ENCODE results near the gene CCBE1. TPM values are rescaled to one million over a fixed set of nuclear protein-coding genes. Genes with fewer than 3 reads are reported as not detected.

CCBE1 gene
- total and polyA plus RNA-seq, 9 of the 15 experiments (the other 6 are each of a cell fraction or from before 2014, with no cell fraction given) = 0.20 TPM; not detected in 8

DNA sequence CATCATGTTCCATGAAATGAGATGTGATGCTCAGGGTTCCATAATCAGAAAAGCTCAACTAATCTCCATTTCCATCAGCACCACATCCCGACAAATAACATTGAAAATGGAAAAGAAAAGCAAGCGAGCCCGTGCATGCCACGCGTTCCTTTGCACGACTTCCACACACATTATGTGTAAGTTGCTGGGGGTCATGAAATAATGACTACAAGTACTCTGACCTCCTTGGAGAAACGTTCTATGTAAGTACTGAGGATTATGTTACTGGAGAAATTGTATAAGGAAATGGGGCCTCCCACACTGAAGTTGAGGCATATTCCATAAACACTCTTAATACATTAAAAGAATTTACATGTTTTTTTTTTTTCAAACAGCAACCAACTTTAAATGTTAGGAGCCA lies 38.3 kb downstream of the CCBE1 start:
- no peak for FAIRE-seq
- ATAC-seq = no peak
- in situ Hi-C loops (cut with MboI) = no loop called here
- peaks cover 0 to 5% of the 10 kb centered on the region in 2 experiments; a peak in 3 of 5 replicates for H3K27me3 ChIP-seq (ENCODE audit: control insufficient read depth in 2 of 2, insufficient read depth in 2 of 2, low read length in 2 of 2)
- H3K9ac ChIP-seq (ENCODE audit: insufficient read depth in 1 of 2, low read depth in 2 of 2, low read length in 2 of 2) = no peak overlapping the region
- H3K4me3 ChIP-seq = no peak overlapping the region
- ChIA-PET POLR2A (no interaction called here), CTCF (ENCODE audit: low intra/inter-chr PET ratio) (no interaction called here)
- no peaks in the 10 kb centered on the region for H3K36me3 ChIP-seq (ENCODE audit: control insufficient read depth, insufficient read depth, low read length)
- H3K4me1 ChIP-seq (replicated peaks in 1 of 2; ENCODE audit: control insufficient read depth in 2 of 2, insufficient read depth in 2 of 2, low read length in 2 of 2) = no peaks in the 10 kb centered on the region
- no peak for DNase-seq (ENCODE audit: extremely low read depth in 1 of 4, low spot score in 3 of 4)
- H3K79me2 ChIP-seq (ENCODE audit: control insufficient read depth, insufficient read depth, low read length) = no peaks in the 10 kb centered on the region
- intact Hi-C loops (cut with micrococcal nuclease) = no loop called here
- H3K27ac ChIP-seq (ENCODE audit: extremely low read depth, low read depth, low read length) = no peak overlapping the region
- H3K9me1 ChIP-seq (ENCODE audit: control insufficient read depth, insufficient read depth, low read length) = no peaks in the 10 kb centered on the region
- no peaks in the 10 kb centered on the region for H3K9me3 ChIP-seq (replicated peaks; ENCODE audit: control insufficient read depth, insufficient read depth, low read depth, low read length)
- H3K4me2 ChIP-seq (ENCODE audit: insufficient read depth, low read length) = no peak overlapping the region
- no peak overlapping the region for H2AFZ ChIP-seq (ENCODE audit: low read depth, low read length)
- BruUV-seq (replicated peaks) = no TSS peak
- WGBS (ENCODE audit: insufficient coverage, low coverage, missing lambda C conversion rate) = 14% methylated on average over 7 of the region's 7 CpGs
- no peaks in the 10 kb centered on the region for H4K20me1 ChIP-seq (replicated peaks; ENCODE audit: control insufficient read depth, insufficient read depth, low read length)
- TF ChIP-seq ZNF184 (CRISPR knock-in tag; IDR thresholded peaks at IDR 0.05) = no peak
- TF ChIP-seq, protein P1, sequence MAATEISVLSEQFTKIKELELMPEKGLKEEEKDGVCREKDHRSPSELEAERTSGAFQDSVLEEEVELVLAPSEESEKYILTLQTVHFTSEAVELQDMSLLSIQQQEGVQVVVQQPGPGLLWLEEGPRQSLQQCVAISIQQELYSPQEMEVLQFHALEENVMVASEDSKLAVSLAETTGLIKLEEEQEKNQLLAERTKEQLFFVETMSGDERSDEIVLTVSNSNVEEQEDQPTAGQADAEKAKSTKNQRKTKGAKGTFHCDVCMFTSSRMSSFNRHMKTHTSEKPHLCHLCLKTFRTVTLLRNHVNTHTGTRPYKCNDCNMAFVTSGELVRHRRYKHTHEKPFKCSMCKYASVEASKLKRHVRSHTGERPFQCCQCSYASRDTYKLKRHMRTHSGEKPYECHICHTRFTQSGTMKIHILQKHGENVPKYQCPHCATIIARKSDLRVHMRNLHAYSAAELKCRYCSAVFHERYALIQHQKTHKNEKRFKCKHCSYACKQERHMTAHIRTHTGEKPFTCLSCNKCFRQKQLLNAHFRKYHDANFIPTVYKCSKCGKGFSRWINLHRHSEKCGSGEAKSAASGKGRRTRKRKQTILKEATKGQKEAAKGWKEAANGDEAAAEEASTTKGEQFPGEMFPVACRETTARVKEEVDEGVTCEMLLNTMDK (IDR thresholded peaks at IDR 0.05; ENCODE audit: borderline replicate concordance, insufficient read depth, low read depth, low read length, poor library complexity, severe bottlenecking) = no peak
- TF ChIP-seq ETV6 (IDR thresholded peaks at IDR 0.05; ENCODE audit: borderline replicate concordance in 1 of 2, low read depth in 2 of 2, low read length in 1 of 2) = no peak
- TF ChIP-seq ETV6 (CRISPR knock-in tag; IDR thresholded peaks at IDR 0.05; ENCODE audit: borderline replicate concordance) = no peak
- no peak for TF ChIP-seq BMI1 (IDR thresholded peaks at IDR 0.05; ENCODE audit: low read length)
- TF ChIP-seq, protein P2, sequence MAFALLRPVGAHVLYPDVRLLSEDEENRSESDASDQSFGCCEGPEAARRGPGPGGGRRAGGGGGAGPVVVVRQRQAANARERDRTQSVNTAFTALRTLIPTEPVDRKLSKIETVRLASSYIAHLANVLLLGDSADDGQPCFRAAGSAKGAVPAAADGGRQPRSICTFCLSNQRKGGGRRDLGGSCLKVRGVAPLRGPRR (CRISPR knock-in tag; IDR thresholded peaks at IDR 0.05) = no peak
- TF ChIP-seq, protein P3, sequence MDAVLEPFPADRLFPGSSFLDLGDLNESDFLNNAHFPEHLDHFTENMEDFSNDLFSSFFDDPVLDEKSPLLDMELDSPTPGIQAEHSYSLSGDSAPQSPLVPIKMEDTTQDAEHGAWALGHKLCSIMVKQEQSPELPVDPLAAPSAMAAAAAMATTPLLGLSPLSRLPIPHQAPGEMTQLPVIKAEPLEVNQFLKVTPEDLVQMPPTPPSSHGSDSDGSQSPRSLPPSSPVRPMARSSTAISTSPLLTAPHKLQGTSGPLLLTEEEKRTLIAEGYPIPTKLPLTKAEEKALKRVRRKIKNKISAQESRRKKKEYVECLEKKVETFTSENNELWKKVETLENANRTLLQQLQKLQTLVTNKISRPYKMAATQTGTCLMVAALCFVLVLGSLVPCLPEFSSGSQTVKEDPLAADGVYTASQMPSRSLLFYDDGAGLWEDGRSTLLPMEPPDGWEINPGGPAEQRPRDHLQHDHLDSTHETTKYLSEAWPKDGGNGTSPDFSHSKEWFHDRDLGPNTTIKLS (IDR thresholded peaks at IDR 0.05; ENCODE audit: borderline replicate concordance, low read depth) = no peak
- no peak for TF ChIP-seq DMBX1 (CRISPR knock-in tag; IDR thresholded peaks at IDR 0.05; ENCODE audit: borderline replicate concordance)
- TF ChIP-seq, protein P4, sequence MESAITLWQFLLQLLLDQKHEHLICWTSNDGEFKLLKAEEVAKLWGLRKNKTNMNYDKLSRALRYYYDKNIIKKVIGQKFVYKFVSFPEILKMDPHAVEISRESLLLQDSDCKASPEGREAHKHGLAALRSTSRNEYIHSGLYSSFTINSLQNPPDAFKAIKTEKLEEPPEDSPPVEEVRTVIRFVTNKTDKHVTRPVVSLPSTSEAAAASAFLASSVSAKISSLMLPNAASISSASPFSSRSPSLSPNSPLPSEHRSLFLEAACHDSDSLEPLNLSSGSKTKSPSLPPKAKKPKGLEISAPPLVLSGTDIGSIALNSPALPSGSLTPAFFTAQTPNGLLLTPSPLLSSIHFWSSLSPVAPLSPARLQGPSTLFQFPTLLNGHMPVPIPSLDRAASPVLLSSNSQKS (CRISPR knock-in tag; IDR thresholded peaks at IDR 0.05) = no peak
- TF ChIP-seq FOXJ3 (CRISPR knock-in tag; IDR thresholded peaks at IDR 0.05) = no peak
- no peak for TF ChIP-seq SAFB (IDR thresholded peaks at IDR 0.05; ENCODE audit: borderline replicate concordance, low read depth, low read length)
- no peak for TF ChIP-seq DACH1 (IDR thresholded peaks at IDR 0.05; ENCODE audit: partially characterized antibody)
- TF ChIP-seq ZNF143 (CRISPR knock-in tag; IDR thresholded peaks at IDR 0.05) = no peak
- no peak for TF ChIP-seq SAP30 (IDR thresholded peaks at IDR 0.05; ENCODE audit: borderline replicate concordance, insufficient read depth, low read depth, low read length, poor library complexity, severe bottlenecking)
- TF ChIP-seq RBM17 (IDR thresholded peaks at IDR 0.05; ENCODE audit: borderline replicate concordance, low read depth, low read length) = no peak
- TF ChIP-seq LARP7 (IDR thresholded peaks at IDR 0.05) = no peak
- no peak for TF ChIP-seq XRCC4 (IDR thresholded peaks at IDR 0.05; ENCODE audit: extremely low read depth, insufficient read depth, insufficient read length)
- TF ChIP-seq TRIM28 (IDR thresholded peaks at IDR 0.05) = no peak
- TF ChIP-seq ZBED1 (IDR thresholded peaks at IDR 0.05) = no peak
